WTC11 (cell line): Measurements from ENCODE around the gene SPEN. TPM values are rescaled to one million over a fixed set of nuclear protein-coding genes. Genes with fewer than 3 reads are reported as not detected.
A peak's percentile ranks its signal among the peaks of the same experiment; 100 is the strongest.

Experiments
- ATAC-seq: fragments of 200-7000 bp; cut with Tn5 transposase; 2 replicates; pipeline ENCODE4 v1.10.0; 2021; ENCODE audit warnings: mild to moderate bottlenecking, moderate library complexity
- CTCF ChIA-PET: fragments of 300-600 bp; sonication (Branson Sonifier 250); formaldehyde crosslinking; loops from one replicate; lab custom pipeline; 2021; ENCODE audit warnings: antibody characterized with exemption; lab: Charles Lee
- POLR2A ChIA-PET: fragments of 350-600 bp; sonication (Branson Sonifier 250); formaldehyde crosslinking; loops from one replicate; lab custom pipeline; 2021; ENCODE audit warnings: antibody characterized with exemption; lab: Charles Lee
- DNase-seq: peaks from one replicate; pipeline ENCODE4 v3.0.0; 2021; ENCODE audit warnings: low spot score
- H3K27ac Mint-ChIP-seq: 2 replicates; pipeline ENCODE4 v1.8.0; 2021; ENCODE audit warnings: mixed read lengths
- H3K27me3 Mint-ChIP-seq: 2 replicates; pipeline ENCODE4 v1.8.0; 2021; ENCODE audit warnings: low read depth, mild to moderate bottlenecking, moderate library complexity, mixed read lengths
- H3K36me3 Mint-ChIP-seq: 2 replicates; pipeline ENCODE4 v1.8.0; 2021; ENCODE audit warnings: mixed read lengths
- H3K4me1 Mint-ChIP-seq: 2 replicates; pipeline ENCODE4 v1.8.0; 2022; ENCODE audit warnings: mixed read lengths
- H3K4me3 Mint-ChIP-seq: 2 replicates; pipeline ENCODE4 v1.8.0; 2021; ENCODE audit warnings: mild to moderate bottlenecking, moderate library complexity, mixed read lengths
- H3K9me3 Mint-ChIP-seq: 2 replicates; pipeline ENCODE4 v1.8.0; 2021; ENCODE audit warnings: mixed read lengths
- ATF1 ChIP-seq: sonication (generic); formaldehyde crosslinking; IDR thresholded peaks from 2 replicates; pipeline ENCODE4 v1.8.1; 2023; ENCODE audit warnings: mild to moderate bottlenecking, moderate library complexity, missing genetic modification reagents
- CTCF ChIP-seq: fragments of 200-600 bp; IDR thresholded peaks from 2 replicates; pipeline ENCODE4 v1.8.0; 2022; ENCODE audit warnings: antibody characterized with exemption
- FOXP1 ChIP-seq: sonication (generic); formaldehyde crosslinking; IDR thresholded peaks from 2 replicates; pipeline ENCODE4 v1.8.0; 2022; ENCODE audit warnings: missing genetic modification reagents, mild to moderate bottlenecking, moderate library complexity, borderline replicate concordance
- MLX ChIP-seq: sonication (generic); formaldehyde crosslinking; IDR thresholded peaks from 2 replicates; pipeline ENCODE4 v1.8.1; 2023; ENCODE audit warnings: mild to moderate bottlenecking, missing genetic modification reagents, moderate library complexity
- RELA ChIP-seq: sonication (generic); formaldehyde crosslinking; IDR thresholded peaks from 2 replicates; pipeline ENCODE4 v1.8.1; 2022; ENCODE audit warnings: missing genetic modification reagents, mild to moderate bottlenecking, borderline replicate concordance
- SMAD3 ChIP-seq: sonication (generic); formaldehyde crosslinking; IDR thresholded peaks from 2 replicates; pipeline ENCODE4 v1.8.0; 2022; ENCODE audit warnings: missing genetic modification reagents, mild to moderate bottlenecking, borderline replicate concordance
- TEAD1 ChIP-seq: sonication (generic); formaldehyde crosslinking; IDR thresholded peaks from 2 replicates; pipeline ENCODE4 v1.8.0; 2022; ENCODE audit warnings: mild to moderate bottlenecking, missing genetic modification reagents
- ZBTB21 ChIP-seq: sonication (generic); formaldehyde crosslinking; IDR thresholded peaks from 2 replicates; pipeline ENCODE4 v1.8.1; 2023; ENCODE audit warnings: mild to moderate bottlenecking, missing genetic modification reagents, borderline replicate concordance
- ZNF423 ChIP-seq: fragments of 250-450 bp; sonication (Bioruptor Pico); IDR thresholded peaks from 2 replicates; pipeline ENCODE4 v2.1.2; 2022; ENCODE audit warnings: mild to moderate bottlenecking, moderate library complexity
- total RNA-seq: library from RNA; stranded (reverse); gene quantifications from 3 replicates; pipeline ENCODE4 v1.2.3, GENCODE V29; 2021
- TF ChIP-seq, protein P1 (sequence below): sonication (generic); formaldehyde crosslinking; IDR thresholded peaks from 2 replicates; pipeline ENCODE4 v1.8.0; 2022; ENCODE audit warnings: mild to moderate bottlenecking, missing genetic modification reagents
- TF ChIP-seq, protein P2 (sequence below): sonication (generic); formaldehyde crosslinking; IDR thresholded peaks from 2 replicates; pipeline ENCODE4 v1.8.0; 2022; ENCODE audit warnings: mild to moderate bottlenecking, missing genetic modification reagents
- TF ChIP-seq, protein P3 (sequence below): sonication (generic); formaldehyde crosslinking; IDR thresholded peaks from 2 replicates; pipeline ENCODE4 v1.8.1; 2023; ENCODE audit warnings: mild to moderate bottlenecking, moderate library complexity, missing genetic modification reagents
- TF ChIP-seq, protein P4 (sequence below): sonication (generic); formaldehyde crosslinking; IDR thresholded peaks from 2 replicates; pipeline ENCODE4 v1.8.1; 2022; ENCODE audit warnings: missing genetic modification reagents, borderline replicate concordance
- TF ChIP-seq, protein P5 (sequence below): sonication (generic); formaldehyde crosslinking; IDR thresholded peaks from 2 replicates; pipeline ENCODE4 v1.8.1; 2023; ENCODE audit warnings: mild to moderate bottlenecking, missing genetic modification reagents, moderate library complexity
- TF ChIP-seq, protein P6 (sequence below): sonication (generic); formaldehyde crosslinking; IDR thresholded peaks from 2 replicates; pipeline ENCODE4 v1.8.0; 2023; ENCODE audit warnings: missing genetic modification reagents, mild to moderate bottlenecking, borderline replicate concordance

SPEN gene
- total RNA-seq, 1 experiment from 2014 or later: 48.8 TPM

DNA sequence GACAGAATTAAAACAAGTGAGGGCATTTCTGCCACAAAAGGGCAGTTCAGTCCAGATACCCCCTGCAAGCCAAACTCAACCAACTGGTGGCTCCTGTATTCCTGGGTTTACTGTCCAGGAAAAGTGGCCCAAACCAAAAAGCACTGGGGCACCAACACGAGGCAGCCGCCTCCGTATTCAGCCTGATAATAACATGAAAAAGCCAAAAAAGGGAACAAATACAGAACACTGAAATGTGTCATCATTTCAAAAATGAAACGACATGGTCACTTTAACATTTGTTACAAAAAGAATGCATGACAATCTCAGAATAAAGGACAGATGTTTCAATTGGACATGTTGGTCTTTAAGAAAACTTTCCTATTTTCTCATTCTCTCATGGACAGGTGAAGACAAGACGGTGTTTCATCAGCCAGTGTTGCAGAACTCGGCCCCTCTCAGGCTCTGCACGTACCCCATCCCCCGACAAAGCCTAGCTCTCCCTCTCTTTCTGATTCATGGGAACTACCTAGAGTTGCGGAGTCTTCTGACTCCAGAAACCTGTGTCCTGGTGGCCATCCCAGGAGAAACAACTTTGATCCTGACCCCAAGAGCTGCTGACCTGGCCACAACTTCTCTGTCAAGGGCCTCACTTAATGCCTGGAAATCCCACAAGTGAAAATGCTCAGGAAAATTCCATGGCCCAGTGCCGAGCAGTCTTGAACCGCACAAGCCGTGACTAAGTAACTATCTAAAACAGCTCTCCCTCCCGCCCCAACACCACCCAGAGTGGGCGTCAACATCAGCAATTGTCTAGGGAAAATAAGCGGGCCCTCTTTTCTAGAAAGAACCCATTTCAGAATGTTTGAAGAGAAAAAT is 101.3 kb downstream of the SPEN start (continued):
- no peak for TF ChIP-seq MLX (CRISPR knock-in tag)
- TF ChIP-seq, all 79 proteins: peak for 0

DNA sequence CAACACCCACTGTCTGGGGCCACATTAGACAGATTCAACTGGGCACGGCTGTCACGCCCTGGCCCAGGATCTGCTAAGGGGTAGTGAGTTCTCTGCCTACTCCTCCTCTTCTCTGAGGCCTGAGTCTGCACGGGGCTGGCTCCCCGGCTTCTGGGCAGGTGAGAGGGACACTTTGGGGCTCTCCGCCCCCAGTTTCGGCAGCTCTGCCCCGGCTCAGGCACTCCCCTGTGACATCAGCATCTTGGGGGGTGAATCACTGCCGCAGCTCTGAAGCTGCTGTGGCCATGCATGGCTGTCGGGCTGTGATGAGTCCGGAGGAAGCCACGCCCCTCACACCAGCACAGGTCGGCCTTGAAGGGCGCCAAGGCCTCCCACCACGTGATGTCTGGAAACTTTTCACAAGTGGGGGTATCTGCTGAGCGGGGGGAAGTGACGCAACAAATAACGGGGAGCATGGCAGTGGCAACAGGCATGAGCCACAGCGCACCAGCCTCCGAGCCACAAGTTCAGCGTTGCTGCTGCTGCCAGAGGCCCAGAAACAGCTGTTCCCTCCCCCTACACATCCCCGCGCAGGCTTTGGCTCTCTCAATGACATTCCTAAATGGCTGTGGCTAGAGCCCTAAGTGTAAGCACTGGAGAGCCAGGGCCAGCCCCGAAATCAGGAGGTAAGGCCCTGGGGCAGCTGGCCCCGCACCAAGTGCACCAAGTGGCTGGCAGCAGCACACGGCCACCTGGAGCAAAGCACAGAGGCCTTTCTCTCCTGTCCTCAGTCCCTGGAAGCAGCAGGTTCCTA is 102.1 kb downstream of the SPEN start:
- Mint-ChIP-seq H3K36me3 (peaks cover 6% of the 10 kb centered on the region), H3K9me3 (no peaks in the 10 kb centered on the region), H3K27ac (peak overlapping the region; percentile 87), H3K27me3 (no peaks in the 10 kb centered on the region), H3K4me3 (no peak overlapping the region), H3K4me1 (peaks cover 63% of the 10 kb centered on the region)
- DNase-seq (peak; percentile 55), ATAC-seq (peak; percentile 52)
- TF ChIP-seq, protein P1, sequence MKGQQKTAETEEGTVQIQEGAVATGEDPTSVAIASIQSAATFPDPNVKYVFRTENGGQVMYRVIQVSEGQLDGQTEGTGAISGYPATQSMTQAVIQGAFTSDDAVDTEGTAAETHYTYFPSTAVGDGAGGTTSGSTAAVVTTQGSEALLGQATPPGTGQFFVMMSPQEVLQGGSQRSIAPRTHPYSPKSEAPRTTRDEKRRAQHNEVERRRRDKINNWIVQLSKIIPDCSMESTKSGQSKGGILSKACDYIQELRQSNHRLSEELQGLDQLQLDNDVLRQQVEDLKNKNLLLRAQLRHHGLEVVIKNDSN (CRISPR knock-in tag): peak; percentile 72
- no peak for TF ChIP-seq SMAD3 (CRISPR knock-in tag)
- TF ChIP-seq, protein P2, sequence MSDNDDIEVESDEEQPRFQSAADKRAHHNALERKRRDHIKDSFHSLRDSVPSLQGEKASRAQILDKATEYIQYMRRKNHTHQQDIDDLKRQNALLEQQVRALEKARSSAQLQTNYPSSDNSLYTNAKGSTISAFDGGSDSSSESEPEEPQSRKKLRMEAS (CRISPR knock-in tag): peak; percentile 62
- TF ChIP-seq, protein P3, sequence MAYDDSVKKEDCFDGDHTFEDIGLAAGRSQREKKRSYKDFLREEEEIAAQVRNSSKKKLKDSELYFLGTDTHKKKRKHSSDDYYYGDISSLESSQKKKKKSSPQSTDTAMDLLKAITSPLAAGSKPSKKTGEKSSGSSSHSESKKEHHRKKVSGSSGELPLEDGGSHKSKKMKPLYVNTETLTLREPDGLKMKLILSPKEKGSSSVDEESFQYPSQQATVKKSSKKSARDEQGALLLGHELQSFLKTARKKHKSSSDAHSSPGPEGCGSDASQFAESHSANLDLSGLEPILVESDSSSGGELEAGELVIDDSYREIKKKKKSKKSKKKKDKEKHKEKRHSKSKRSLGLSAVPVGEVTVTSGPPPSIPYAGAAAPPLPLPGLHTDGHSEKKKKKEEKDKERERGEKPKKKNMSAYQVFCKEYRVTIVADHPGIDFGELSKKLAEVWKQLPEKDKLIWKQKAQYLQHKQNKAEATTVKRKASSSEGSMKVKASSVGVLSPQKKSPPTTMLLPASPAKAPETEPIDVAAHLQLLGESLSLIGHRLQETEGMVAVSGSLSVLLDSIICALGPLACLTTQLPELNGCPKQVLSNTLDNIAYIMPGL (CRISPR knock-in tag): 0 out of 2 replicates have a peak, but pooled peaks have one; percentile 5
- no peak for TF ChIP-seq CTCF
- TF ChIP-seq FOXP1 (CRISPR knock-in tag): peak; percentile 39; the same call in 1 of the 2 replicates
- TF ChIP-seq, protein P4, sequence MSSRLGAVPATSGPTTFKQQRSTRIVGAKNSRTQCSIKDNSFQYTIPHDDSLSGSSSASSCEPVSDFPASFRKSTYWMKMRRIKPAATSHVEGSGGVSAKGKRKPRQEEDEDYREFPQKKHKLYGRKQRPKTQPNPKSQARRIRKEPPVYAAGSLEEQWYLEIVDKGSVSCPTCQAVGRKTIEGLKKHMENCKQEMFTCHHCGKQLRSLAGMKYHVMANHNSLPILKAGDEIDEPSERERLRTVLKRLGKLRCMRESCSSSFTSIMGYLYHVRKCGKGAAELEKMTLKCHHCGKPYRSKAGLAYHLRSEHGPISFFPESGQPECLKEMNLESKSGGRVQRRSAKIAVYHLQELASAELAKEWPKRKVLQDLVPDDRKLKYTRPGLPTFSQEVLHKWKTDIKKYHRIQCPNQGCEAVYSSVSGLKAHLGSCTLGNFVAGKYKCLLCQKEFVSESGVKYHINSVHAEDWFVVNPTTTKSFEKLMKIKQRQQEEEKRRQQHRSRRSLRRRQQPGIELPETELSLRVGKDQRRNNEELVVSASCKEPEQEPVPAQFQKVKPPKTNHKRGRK (CRISPR knock-in tag): no peak
- no peak for TF ChIP-seq ZBTB21 (CRISPR knock-in tag)
- CTCF ChIA-PET: interaction anchor here (0.6 to 3.3 kb wide), 11 partner anchors 9 to 171 kb away, joined by 3 to 26 read pairs (median 4); partner anchors contain the start of genes SPEN and ZBTB17
- POLR2A ChIA-PET: interaction anchor here (0.6 to 1.3 kb wide), 2 partner anchors 13 to 108 kb away, joined by 3 to 6 read pairs; no protein-coding TSS in a partner anchor

GRCh38 chr1:15950302-15950701 is 102.8 kb downstream of the SPEN start:
- Mint-ChIP-seq H3K4me1 (peaks cover 63% of the 10 kb centered on the region), H3K4me3 (no peak overlapping the region), H3K27me3 (no peaks in the 10 kb centered on the region), H3K27ac (peak overlapping the region; percentile 87; the same call in 1 of the 2 replicates), H3K9me3 (no peaks in the 10 kb centered on the region), H3K36me3 (peaks cover 6% of the 10 kb centered on the region)
- POLR2A ChIA-PET: interaction anchor here (0.6 kb wide), 1 partner anchor 109 kb away, joined by 6 read pairs; no protein-coding TSS in a partner anchor
- no peak for DNase-seq
- CTCF ChIA-PET: interaction anchor here (1.3 to 3.3 kb wide), 6 partner anchors 8 to 158 kb away, joined by 4 to 26 read pairs (median 17); partner anchors contain the start of gene ZBTB17
- ATAC-seq: no peak
- TF ChIP-seq ZBTB21 (CRISPR knock-in tag): no peak
- no peak for TF ChIP-seq TEAD1 (CRISPR knock-in tag)
- TF ChIP-seq, protein P5, sequence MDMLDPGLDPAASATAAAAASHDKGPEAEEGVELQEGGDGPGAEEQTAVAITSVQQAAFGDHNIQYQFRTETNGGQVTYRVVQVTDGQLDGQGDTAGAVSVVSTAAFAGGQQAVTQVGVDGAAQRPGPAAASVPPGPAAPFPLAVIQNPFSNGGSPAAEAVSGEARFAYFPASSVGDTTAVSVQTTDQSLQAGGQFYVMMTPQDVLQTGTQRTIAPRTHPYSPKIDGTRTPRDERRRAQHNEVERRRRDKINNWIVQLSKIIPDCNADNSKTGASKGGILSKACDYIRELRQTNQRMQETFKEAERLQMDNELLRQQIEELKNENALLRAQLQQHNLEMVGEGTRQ (CRISPR knock-in tag): no peak
- no peak for TF ChIP-seq RELA
- TF ChIP-seq, protein P6, sequence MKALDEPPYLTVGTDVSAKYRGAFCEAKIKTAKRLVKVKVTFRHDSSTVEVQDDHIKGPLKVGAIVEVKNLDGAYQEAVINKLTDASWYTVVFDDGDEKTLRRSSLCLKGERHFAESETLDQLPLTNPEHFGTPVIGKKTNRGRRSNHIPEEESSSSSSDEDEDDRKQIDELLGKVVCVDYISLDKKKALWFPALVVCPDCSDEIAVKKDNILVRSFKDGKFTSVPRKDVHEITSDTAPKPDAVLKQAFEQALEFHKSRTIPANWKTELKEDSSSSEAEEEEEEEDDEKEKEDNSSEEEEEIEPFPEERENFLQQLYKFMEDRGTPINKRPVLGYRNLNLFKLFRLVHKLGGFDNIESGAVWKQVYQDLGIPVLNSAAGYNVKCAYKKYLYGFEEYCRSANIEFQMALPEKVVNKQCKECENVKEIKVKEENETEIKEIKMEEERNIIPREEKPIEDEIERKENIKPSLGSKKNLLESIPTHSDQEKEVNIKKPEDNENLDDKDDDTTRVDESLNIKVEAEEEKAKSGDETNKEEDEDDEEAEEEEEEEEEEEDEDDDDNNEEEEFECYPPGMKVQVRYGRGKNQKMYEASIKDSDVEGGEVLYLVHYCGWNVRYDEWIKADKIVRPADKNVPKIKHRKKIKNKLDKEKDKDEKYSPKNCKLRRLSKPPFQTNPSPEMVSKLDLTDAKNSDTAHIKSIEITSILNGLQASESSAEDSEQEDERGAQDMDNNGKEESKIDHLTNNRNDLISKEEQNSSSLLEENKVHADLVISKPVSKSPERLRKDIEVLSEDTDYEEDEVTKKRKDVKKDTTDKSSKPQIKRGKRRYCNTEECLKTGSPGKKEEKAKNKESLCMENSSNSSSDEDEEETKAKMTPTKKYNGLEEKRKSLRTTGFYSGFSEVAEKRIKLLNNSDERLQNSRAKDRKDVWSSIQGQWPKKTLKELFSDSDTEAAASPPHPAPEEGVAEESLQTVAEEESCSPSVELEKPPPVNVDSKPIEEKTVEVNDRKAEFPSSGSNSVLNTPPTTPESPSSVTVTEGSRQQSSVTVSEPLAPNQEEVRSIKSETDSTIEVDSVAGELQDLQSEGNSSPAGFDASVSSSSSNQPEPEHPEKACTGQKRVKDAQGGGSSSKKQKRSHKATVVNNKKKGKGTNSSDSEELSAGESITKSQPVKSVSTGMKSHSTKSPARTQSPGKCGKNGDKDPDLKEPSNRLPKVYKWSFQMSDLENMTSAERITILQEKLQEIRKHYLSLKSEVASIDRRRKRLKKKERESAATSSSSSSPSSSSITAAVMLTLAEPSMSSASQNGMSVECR: no peak
- no peak for TF ChIP-seq ZNF423 (CRISPR knock-in tag)
- no peak for TF ChIP-seq ATF1 (CRISPR knock-in tag)
